MCF 10A (cell line): ENCODE data around the gene SPOCD1. TPM values are rescaled to one million over a fixed set of nuclear protein-coding genes. Genes with fewer than 3 reads are reported as not detected.

Source experiments
- BruUV-seq: library from RNA; stranded (reverse); fragments of 400-500 nt; replicated peaks from 2 replicates; lab custom pipeline; 2021; lab: Mats Ljungman, UMichigan
- CTCF ChIA-PET: fragments of 300-600 bp; sonication (Branson Sonifier 250); formaldehyde crosslinking; extraction: SDS; loops from one replicate; lab custom pipeline; 2021; ENCODE audit warnings: antibody characterized with exemption, inconsistent platforms; lab: Yijun Ruan, JAX
- POLR2A ChIA-PET: fragments of 300-600, 350-650 bp; sonication (Branson Sonifier 250); formaldehyde crosslinking; extraction: SDS; loops from one replicate; lab custom pipeline; 2020; ENCODE audit warnings: antibody characterized with exemption, inconsistent platforms; lab: Yijun Ruan, JAX
- DNase-seq: peaks from one replicate; pipeline ENCODE4 v3.0.0-alpha.2; 2018; ENCODE audit not compliant: unreplicated experiment
- H3K27ac Mint-ChIP-seq: one replicate; pipeline ENCODE4 v1.8.0; 2022; ENCODE audit warnings: mild to moderate bottlenecking, low read depth, mixed read lengths; ENCODE audit not compliant: unreplicated experiment
- H3K27me3 Mint-ChIP-seq: one replicate; pipeline ENCODE4 v1.8.0; 2022; ENCODE audit warnings: mixed read lengths; ENCODE audit not compliant: insufficient read depth, unreplicated experiment
- H3K36me3 Mint-ChIP-seq: one replicate; pipeline ENCODE4 v1.8.0; 2022; ENCODE audit warnings: mild to moderate bottlenecking, moderate library complexity, mixed read lengths; ENCODE audit not compliant: insufficient read depth, unreplicated experiment
- H3K4me1 Mint-ChIP-seq: one replicate; pipeline ENCODE4 v1.8.0; 2022; ENCODE audit warnings: mixed read lengths; ENCODE audit not compliant: insufficient read depth, unreplicated experiment
- H3K4me3 Mint-ChIP-seq: one replicate; pipeline ENCODE4 v1.8.0; 2022; ENCODE audit warnings: mild to moderate bottlenecking, moderate library complexity, mixed read lengths; ENCODE audit not compliant: unreplicated experiment
- H3K9me3 Mint-ChIP-seq: one replicate; pipeline ENCODE4 v1.8.0; 2022; ENCODE audit warnings: mixed read lengths; ENCODE audit not compliant: unreplicated experiment
- intact Hi-C: fragments of 100-400 bp; cut with micrococcal nuclease; formaldehyde crosslinking; loops from 2 replicates; pipeline ENCODE4 v1.14.1; 2022
- total RNA-seq: library from RNA; stranded (reverse); gene quantifications from 2 replicates; pipeline ENCODE4 v1.2.3, GENCODE V29; 2022
- TF ChIP-seq, protein P1 (sequence below): fragments of 200-600 bp; IDR thresholded peaks from one replicate; pipeline ENCODE4 v1.8.0; 2022; ENCODE audit warnings: antibody characterized with exemption, mild to moderate bottlenecking; ENCODE audit not compliant: unreplicated experiment

The SPOCD1 gene
- total RNA-seq, 1 experiment from 2014 or later = 0.47 TPM

DNA sequence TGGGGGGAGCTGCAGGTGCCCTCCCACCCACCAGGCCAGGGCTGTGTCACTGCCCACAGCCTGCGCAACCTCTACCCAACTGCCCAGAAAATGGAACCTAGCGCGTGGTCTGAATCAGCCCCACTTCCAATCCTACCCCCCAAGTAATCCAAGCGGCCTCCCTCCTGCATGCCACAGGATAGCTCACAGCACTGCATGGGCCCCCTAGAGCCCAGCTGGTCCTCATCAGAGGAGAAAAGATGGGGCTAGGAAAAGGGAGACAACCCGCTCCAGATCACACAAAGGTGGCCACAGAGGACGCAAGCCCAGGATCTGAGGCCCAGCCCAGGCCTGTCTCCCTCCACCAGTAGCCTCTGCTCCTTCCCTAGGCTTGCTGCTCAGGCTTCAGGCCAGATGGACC, 57.8 kb downstream of the SPOCD1 start:
- Mint-ChIP-seq H3K27ac (no peak overlapping the region), H3K9me3 (no peaks in the 10 kb centered on the region), H3K4me1 (peaks cover 38% of the 10 kb centered on the region), H3K36me3 (no peaks in the 10 kb centered on the region), H3K4me3 (no peak overlapping the region), H3K27me3 (no peaks in the 10 kb centered on the region)
- ChIA-PET POLR2A (interaction anchor here (0.6 to 1.5 kb wide), 3 partner anchors 114 to 235 kb away, joined by 3 read pairs; no protein-coding TSS in a partner anchor), CTCF (interaction anchor here (0.6 to 1.2 kb wide), 3 partner anchors 12 to 206 kb away, joined by 3 to 4 read pairs (median 3); no protein-coding TSS in a partner anchor)
- intact Hi-C loops = no loop called here
- TF ChIP-seq, protein P1, sequence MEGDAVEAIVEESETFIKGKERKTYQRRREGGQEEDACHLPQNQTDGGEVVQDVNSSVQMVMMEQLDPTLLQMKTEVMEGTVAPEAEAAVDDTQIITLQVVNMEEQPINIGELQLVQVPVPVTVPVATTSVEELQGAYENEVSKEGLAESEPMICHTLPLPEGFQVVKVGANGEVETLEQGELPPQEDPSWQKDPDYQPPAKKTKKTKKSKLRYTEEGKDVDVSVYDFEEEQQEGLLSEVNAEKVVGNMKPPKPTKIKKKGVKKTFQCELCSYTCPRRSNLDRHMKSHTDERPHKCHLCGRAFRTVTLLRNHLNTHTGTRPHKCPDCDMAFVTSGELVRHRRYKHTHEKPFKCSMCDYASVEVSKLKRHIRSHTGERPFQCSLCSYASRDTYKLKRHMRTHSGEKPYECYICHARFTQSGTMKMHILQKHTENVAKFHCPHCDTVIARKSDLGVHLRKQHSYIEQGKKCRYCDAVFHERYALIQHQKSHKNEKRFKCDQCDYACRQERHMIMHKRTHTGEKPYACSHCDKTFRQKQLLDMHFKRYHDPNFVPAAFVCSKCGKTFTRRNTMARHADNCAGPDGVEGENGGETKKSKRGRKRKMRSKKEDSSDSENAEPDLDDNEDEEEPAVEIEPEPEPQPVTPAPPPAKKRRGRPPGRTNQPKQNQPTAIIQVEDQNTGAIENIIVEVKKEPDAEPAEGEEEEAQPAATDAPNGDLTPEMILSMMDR = no peak
- DNase-seq = no peak
- BruUV-seq = no TSS peak

GRCh38 chr1:31757204-31757679, 58.6 kb downstream of the SPOCD1 start:
- Mint-ChIP-seq H3K4me3 (no peak overlapping the region), H3K4me1 (peaks cover 44% of the 10 kb centered on the region), H3K36me3 (no peaks in the 10 kb centered on the region), H3K27me3 (no peaks in the 10 kb centered on the region), H3K27ac (no peak overlapping the region), H3K9me3 (no peaks in the 10 kb centered on the region)
- CTCF ChIA-PET = interaction anchor here (0.6 kb wide), 1 partner anchor 22 kb away, joined by 3 read pairs; no protein-coding TSS in a partner anchor
- intact Hi-C loops = no loop called here
- no TSS peak for BruUV-seq
- DNase-seq = no peak
- TF ChIP-seq, protein P1 = no peak
- POLR2A ChIA-PET = interaction anchor here (1.5 kb wide), 1 partner anchor 114 kb away, joined by 3 read pairs; no protein-coding TSS in a partner anchor

- intact Hi-C loops = no loop called here
- Mint-ChIP-seq H3K4me3 (no peak overlapping the region), H3K4me1 (peaks cover 51% of the 10 kb centered on the region), H3K9me3 (no peaks in the 10 kb centered on the region), H3K36me3 (no peaks in the 10 kb centered on the region), H3K27ac (no peak overlapping the region), H3K27me3 (no peaks in the 10 kb centered on the region)
- POLR2A ChIA-PET = interaction anchor here (1.5 kb wide), 1 partner anchor 113 kb away, joined by 3 read pairs; no protein-coding TSS in a partner anchor
- no peak for DNase-seq
- CTCF ChIA-PET = interaction anchor here (0.6 kb wide), 1 partner anchor 22 kb away, joined by 3 read pairs; no protein-coding TSS in a partner anchor
- no TSS peak for BruUV-seq
- TF ChIP-seq, protein P1 = no peak
Measured at GRCh38 chr1:31756578-31756977, 59.2 kb downstream of the SPOCD1 start.

GRCh38 chr1:31755850-31756492, 59.9 kb downstream of the SPOCD1 start:
- BruUV-seq = no TSS peak

More at GRCh38 chr1:31755850-31756492, 59.9 kb downstream of the SPOCD1 start:
- H3K36me3 Mint-ChIP-seq = no peaks in the 10 kb centered on the region
- no peak overlapping the region for H3K27ac Mint-ChIP-seq
- intact Hi-C loops = no loop called here
- H3K4me1 Mint-ChIP-seq = peaks cover 57% of the 10 kb centered on the region
- ChIA-PET CTCF (interaction anchor here (0.5 to 1.4 kb wide), 4 partner anchors 9 to 192 kb away, joined by 3 to 5 read pairs (median 3); no protein-coding TSS in a partner anchor), POLR2A (interaction anchor here (0.7 to 1.0 kb wide), 3 partner anchors 32 to 112 kb away, joined by 3 to 5 read pairs (median 4); partner anchors contain the start of gene PEF1)
- no peaks in the 10 kb centered on the region for H3K27me3 Mint-ChIP-seq
- no peaks in the 10 kb centered on the region for H3K9me3 Mint-ChIP-seq
- H3K4me3 Mint-ChIP-seq = no peak overlapping the region
- TF ChIP-seq, protein P1 = no peak
- DNase-seq = no peak
